MM.1S (cell line): Measurements from ENCODE around the gene ABCC1.

ENCODE experiments used
- DNase-seq: peaks from one replicate; pipeline ENCODE4 v3.0.0-alpha.2; 2015
- H2AFZ ChIP-seq: fragments of 300-600 bp; sonication (generic); 2 replicates; pipeline ENCODE4 v1.6.0; 2016; ENCODE audit warnings: antibody characterized with exemption, low read length
- H3F3A ChIP-seq: fragments of 300-600 bp; sonication (generic); 2 replicates; pipeline ENCODE4 v1.6.1; 2016; ENCODE audit warnings: mild to moderate bottlenecking, antibody characterized with exemption, low read length, moderate library complexity, mixed read lengths; ENCODE audit not compliant: insufficient read depth
- H3K27ac ChIP-seq: fragments of 300-600 bp; sonication (generic); 2 replicates; pipeline ENCODE4 v1.5.1; 2016; ENCODE audit warnings: mild to moderate bottlenecking, low read length
- H3K27me3 ChIP-seq: fragments of 300-600 bp; sonication (generic); replicated peaks from 2 replicates; pipeline ENCODE4 v1.6.0; 2016; ENCODE audit warnings: low read length; ENCODE audit not compliant: insufficient read depth
- H3K36me3 ChIP-seq: fragments of 300-600 bp; sonication (generic); replicated peaks from 2 replicates; pipeline ENCODE4 v1.6.1; 2016; ENCODE audit warnings: mild to moderate bottlenecking, low read length, mixed read lengths; ENCODE audit not compliant: insufficient read depth
- H3K4me1 ChIP-seq: fragments of 300-600 bp; sonication (generic); 2 replicates; pipeline ENCODE4 v1.6.1; 2016; ENCODE audit warnings: low read length, mixed read lengths
- H3K4me2 ChIP-seq: fragments of 300-600 bp; sonication (generic); 2 replicates; pipeline ENCODE4 v1.6.0; 2016; ENCODE audit warnings: low read depth, low read length
- H3K4me3 ChIP-seq: fragments of 300-600 bp; sonication (generic); 2 replicates; pipeline ENCODE4 v1.5.1; 2016; ENCODE audit warnings: low read length, mixed read lengths
- H3K79me2 ChIP-seq: fragments of 300-600 bp; sonication (generic); 2 replicates; pipeline ENCODE4 v1.6.1; 2016; ENCODE audit warnings: mixed run types, low read length, mixed read lengths
- H3K9ac ChIP-seq: fragments of 300-600 bp; sonication (generic); 2 replicates; pipeline ENCODE4 v1.6.1; 2016; ENCODE audit warnings: low read length, mixed read lengths
- H3K9me2 ChIP-seq: fragments of 300-600 bp; sonication (generic); replicated peaks from 2 replicates; pipeline ENCODE4 v1.6.1; 2016; ENCODE audit warnings: mild to moderate bottlenecking, low read length, mixed read lengths; ENCODE audit not compliant: insufficient read depth
- H3K9me3 ChIP-seq: fragments of 300-600 bp; sonication (generic); replicated peaks from 2 replicates; pipeline ENCODE4 v1.6.1; 2016; ENCODE audit warnings: mild to moderate bottlenecking, low read length, mixed read lengths; ENCODE audit not compliant: insufficient read depth
- H4K20me1 ChIP-seq: fragments of 300-600 bp; sonication (generic); 2 replicates; pipeline ENCODE4 v1.6.1; 2016; ENCODE audit warnings: mild to moderate bottlenecking, low read length, moderate library complexity, mixed read lengths; ENCODE audit not compliant: insufficient read depth
- EZH2 ChIP-seq: fragments of 300-600 bp; sonication (generic); optimal IDR thresholded peaks from 2 replicates; pipeline ENCODE3; 2017; ENCODE audit warnings: low read depth, mild to moderate bottlenecking, antibody characterized with exemption, low read length, mixed read lengths
- EZH2phosphoT487 ChIP-seq: fragments of 300-600 bp; sonication (generic); IDR thresholded peaks from 2 replicates; pipeline ENCODE4 v1.6.1; 2018; ENCODE audit warnings: antibody characterized with exemption, low read length
- TF ChIP-seq, protein P1 (sequence below): fragments of 300-600 bp; sonication (generic); IDR thresholded peaks from 2 replicates; pipeline ENCODE4 v1.5.1; 2016; ENCODE audit warnings: antibody characterized with exemption, low read length, mixed read lengths

ABCC1 gene

DNA sequence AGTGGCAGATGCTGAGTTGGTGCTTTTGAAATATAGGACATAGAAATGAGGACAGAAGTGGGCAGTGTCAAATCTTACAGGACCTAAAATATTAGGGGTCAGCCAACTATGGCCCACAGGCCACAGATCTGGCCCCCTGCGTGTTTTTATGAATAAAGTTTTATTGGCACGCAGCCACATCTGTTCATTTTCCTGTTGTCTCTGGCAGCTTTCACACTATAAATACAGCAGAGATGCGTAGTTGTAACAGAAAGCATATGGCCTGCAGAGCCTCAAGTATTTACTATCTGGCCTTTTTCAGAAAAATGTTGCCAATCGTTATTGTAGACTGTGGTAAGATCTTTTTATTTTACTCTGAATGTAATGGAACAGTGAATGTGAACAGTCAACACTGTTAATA lies 191.1 kb downstream of the ABCC1 start:
- H3K36me3 ChIP-seq: 0 out of 2 replicates have a peak, but pooled peaks cover 6% of the 10 kb centered on the region
- H3K9ac ChIP-seq: no peak overlapping the region
- no peaks in the 10 kb centered on the region for H3K79me2 ChIP-seq
- H3K4me1 ChIP-seq: no peaks in the 10 kb centered on the region
- no peak overlapping the region for H3K4me3 ChIP-seq
- H3K9me2 ChIP-seq: no peaks in the 10 kb centered on the region
- no peaks in the 10 kb centered on the region for H3K9me3 ChIP-seq
- no peak overlapping the region for H3K4me2 ChIP-seq
- no peak for DNase-seq
- H3F3A ChIP-seq: no peaks in the 10 kb centered on the region
- H4K20me1 ChIP-seq: no peaks in the 10 kb centered on the region
- H3K27me3 ChIP-seq: no peaks in the 10 kb centered on the region
- TF ChIP-seq, protein P1, sequence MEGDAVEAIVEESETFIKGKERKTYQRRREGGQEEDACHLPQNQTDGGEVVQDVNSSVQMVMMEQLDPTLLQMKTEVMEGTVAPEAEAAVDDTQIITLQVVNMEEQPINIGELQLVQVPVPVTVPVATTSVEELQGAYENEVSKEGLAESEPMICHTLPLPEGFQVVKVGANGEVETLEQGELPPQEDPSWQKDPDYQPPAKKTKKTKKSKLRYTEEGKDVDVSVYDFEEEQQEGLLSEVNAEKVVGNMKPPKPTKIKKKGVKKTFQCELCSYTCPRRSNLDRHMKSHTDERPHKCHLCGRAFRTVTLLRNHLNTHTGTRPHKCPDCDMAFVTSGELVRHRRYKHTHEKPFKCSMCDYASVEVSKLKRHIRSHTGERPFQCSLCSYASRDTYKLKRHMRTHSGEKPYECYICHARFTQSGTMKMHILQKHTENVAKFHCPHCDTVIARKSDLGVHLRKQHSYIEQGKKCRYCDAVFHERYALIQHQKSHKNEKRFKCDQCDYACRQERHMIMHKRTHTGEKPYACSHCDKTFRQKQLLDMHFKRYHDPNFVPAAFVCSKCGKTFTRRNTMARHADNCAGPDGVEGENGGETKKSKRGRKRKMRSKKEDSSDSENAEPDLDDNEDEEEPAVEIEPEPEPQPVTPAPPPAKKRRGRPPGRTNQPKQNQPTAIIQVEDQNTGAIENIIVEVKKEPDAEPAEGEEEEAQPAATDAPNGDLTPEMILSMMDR: no peak
- TF ChIP-seq EZH2phosphoT487: no peak
- no peak for TF ChIP-seq EZH2
- no peak overlapping the region for H3K27ac ChIP-seq
- H2AFZ ChIP-seq: no peak overlapping the region

GRCh38 chr16:16141141-16141540 lies 191.7 kb downstream of the ABCC1 start:
- Histone ChIP-seq H3K9ac (no peak overlapping the region), H3K4me1 (no peaks in the 10 kb centered on the region), H2AFZ (no peak overlapping the region), H3K27ac (no peak overlapping the region), H3K9me2 (no peaks in the 10 kb centered on the region), H4K20me1 (no peaks in the 10 kb centered on the region), H3K4me3 (no peak overlapping the region), H3K4me2 (no peak overlapping the region), H3K9me3 (no peaks in the 10 kb centered on the region), H3K27me3 (no peaks in the 10 kb centered on the region), H3K79me2 (no peaks in the 10 kb centered on the region), H3K36me3 (0 out of 2 replicates have a peak, but pooled peaks cover 6% of the 10 kb centered on the region), H3F3A (no peaks in the 10 kb centered on the region)
- TF ChIP-seq, protein P1: no peak
- no peak for TF ChIP-seq EZH2phosphoT487
- TF ChIP-seq EZH2: no peak
- no peak for DNase-seq

DNA sequence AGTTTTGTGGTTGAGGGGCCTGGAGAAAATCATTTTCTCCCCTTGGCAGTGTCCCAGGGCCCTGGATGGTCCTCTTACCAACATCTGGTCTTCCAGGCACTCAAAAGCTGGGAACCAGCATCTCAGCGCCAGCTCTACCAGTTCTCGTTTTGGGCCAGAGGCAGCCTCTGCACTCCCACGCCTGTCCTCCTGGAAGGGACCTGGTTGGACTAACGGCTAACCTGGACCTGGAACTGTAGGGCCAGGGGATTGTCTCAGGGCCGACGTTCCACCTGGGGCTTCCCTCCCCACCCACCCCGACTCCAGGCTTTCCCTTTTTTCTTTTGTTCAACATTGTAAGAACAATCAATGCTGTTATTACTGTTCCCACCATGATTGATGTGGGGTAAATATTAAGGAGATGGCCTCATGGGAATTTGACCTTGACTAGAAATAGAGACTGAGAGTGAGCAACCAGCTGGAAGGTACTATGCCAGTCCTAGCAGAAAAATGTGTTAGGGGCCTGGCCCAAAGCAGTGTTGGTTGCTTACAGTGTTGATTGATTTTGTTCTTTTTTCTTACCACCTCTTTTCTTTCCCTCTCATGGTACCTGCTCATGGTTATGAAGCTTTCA lies 192.5 kb downstream of the ABCC1 start:
- Histone ChIP-seq H3F3A (no peaks in the 10 kb centered on the region), H3K27ac (no peak overlapping the region), H2AFZ (no peak overlapping the region), H3K9ac (no peak overlapping the region), H3K79me2 (no peaks in the 10 kb centered on the region), H3K27me3 (no peaks in the 10 kb centered on the region), H3K4me2 (no peak overlapping the region), H3K4me1 (no peaks in the 10 kb centered on the region), H3K4me3 (no peak overlapping the region), H3K9me2 (no peaks in the 10 kb centered on the region), H4K20me1 (no peaks in the 10 kb centered on the region), H3K9me3 (no peaks in the 10 kb centered on the region), H3K36me3 (0 out of 2 replicates have a peak, but pooled peaks cover 3% of the 10 kb centered on the region)
- TF ChIP-seq, protein P1: no peak
- no peak for TF ChIP-seq EZH2phosphoT487
- no peak for TF ChIP-seq EZH2
- DNase-seq: no peak
